GM19438 (cell line): ENCODE measurements around the gene TM2D3.
"Not testable (repeated sequence)": the region's sequence is repeated elsewhere in the genome, so short reads cannot be mapped to it uniquely, and the experiment has no call there.

Experiments
- ATAC-seq: cut with Tn5 transposase; IDR thresholded peaks from one replicate; pipeline ENCODE4 v1.9.1; 2021; ENCODE audit warnings: low read depth; ENCODE audit not compliant: unreplicated experiment

The TM2D3 gene

GRCh38 chr15:101657968-101658784, 6.0 kb upstream of the TM2D3 start:
- no peak for ATAC-seq

- no peak for ATAC-seq
Measured at GRCh38 chr15:101657171-101657570, 5.0 kb upstream of the TM2D3 start.

DNA sequence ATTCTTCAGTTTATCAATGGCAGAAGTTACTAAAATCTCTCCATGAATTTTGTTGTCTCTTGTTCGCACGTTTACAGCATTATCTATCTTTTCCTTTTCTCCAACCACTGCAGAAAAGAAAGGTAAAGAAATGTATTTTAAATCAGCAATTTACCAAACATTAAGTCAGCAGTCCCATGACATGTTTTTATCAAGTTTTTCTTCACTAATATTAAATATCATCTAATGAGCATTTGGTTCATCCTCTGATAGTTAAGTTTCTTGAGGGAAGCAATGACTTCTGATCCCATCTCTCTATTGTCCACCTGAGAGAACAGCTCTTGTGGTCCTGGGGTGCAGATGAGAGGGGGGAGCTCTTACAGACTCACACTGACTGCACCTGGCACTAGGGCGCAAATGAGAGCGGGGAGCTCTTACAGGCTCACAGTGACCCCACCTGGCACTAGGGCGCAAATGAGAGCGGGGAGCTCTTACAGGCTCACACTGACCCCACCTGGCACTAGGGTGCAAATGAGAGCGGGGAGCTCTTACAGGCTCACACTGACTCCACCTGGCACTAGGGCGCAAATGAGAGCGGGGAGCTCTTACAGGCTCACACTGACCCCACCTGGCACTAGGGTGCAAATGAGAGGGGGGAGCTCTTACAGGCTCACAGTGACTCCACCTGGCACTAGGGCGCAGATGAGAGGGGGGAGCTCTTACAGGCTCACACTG, 2.6 kb upstream of the TM2D3 start:
- not testable (repeated sequence) for ATAC-seq

- no peak for ATAC-seq
Measured at GRCh38 chr15:101654171-101654570, 2.0 kb upstream of the TM2D3 start.

- ATAC-seq: no peak
Measured at GRCh38 chr15:101652786-101653430, 727 bp upstream of the TM2D3 start.

GRCh38 chr15:101651554-101652097, 555 bp downstream of the TM2D3 start:
- ATAC-seq: peak; percentile 49

DNA sequence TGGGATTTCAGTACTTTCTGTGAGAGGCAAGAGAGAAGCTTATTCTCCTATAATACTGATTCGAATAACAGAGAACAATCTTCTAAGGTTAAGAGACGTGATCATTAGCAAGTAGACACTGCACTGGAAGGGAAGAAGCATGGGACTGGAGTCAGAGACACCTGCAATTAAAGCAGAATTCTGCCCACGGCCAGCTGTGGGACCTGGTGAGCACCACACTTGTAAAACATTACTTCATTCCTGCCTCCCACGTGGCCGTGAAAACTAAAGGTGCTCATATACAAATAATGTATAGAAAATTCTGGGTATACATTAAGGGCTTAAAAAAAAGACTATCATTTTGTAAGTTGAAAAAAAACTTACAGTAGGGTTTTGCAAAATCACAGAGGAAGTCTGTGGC, 2.0 kb downstream of the TM2D3 start:
- no peak for ATAC-seq

DNA sequence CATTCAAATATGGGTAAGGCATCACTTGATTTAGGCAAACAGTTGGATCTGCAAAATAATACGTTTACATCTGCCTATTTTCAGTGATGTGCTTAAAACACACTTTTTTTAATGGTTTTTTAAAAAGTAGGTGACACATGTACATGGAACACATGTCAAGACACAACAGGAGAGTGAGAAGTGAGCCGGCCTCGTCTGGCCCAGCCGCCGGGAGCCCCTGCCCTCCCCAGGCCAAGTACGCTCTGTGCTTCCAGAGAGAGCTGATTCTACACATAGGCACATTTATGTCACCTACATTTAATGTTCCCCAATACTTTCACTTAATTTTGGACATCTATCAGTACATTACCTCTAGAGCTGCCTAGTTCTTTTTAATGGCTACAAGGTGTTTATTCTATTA, 3.8 kb downstream of the TM2D3 start:
- ATAC-seq: no peak

GRCh38 chr15:101647251-101647650, 4.9 kb downstream of the TM2D3 start:
- no peak for ATAC-seq

DNA sequence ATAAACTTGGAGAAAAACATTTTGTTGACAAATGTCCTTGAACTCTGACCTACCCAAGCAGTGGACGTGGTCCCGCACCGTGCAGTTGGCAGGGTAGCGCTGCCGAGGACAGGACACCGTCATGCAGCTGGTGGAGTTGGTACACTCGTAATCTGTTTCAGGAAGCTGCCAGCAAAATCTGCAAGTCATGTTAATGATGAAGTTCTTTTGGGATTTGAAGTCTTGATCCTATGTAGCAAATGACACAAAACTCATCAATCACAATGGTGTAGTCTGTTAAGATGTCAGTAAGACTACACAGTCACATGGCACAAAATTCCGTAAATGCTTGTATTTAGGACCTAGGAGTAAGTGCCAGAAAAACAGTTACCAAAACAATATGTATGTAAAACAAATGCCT, 5.5 kb downstream of the TM2D3 start:
- ATAC-seq: no peak

- ATAC-seq: no peak
Measured at GRCh38 chr15:101642361-101642760, 9.8 kb downstream of the TM2D3 start.

GRCh38 chr15:101641894-101642293, 10.3 kb downstream of the TM2D3 start:
- ATAC-seq: peak; percentile 54

DNA sequence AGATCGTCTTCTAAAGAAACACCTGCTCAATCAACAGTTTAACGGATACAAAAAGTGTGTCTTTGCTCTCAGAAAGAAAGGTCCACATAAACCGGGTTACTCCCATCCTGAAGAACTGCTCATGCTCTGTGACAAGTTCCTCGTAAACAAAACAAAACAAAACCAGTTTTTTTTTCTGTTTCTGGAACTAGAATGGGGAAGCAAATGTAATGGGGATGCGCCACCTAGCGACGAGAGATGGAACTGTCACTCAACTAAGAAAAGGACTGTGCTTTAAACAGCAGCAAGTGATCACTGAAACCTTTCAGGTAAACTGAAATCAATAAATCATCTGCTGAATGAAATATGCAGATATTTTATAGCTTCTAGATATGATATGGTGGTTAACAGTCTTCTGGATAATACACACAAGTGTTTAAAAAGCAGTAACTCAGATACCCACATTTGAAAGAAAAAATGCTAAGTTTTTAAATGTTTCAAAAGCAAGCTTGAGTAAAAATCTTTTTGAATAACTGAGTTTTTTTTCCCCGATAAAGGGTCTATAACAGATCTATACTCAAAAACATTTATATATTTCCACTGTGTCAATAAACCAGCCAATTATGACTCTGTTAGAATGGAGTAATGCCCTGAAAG, 10.9 kb downstream of the TM2D3 start:
- ATAC-seq: peak; percentile 76

DNA sequence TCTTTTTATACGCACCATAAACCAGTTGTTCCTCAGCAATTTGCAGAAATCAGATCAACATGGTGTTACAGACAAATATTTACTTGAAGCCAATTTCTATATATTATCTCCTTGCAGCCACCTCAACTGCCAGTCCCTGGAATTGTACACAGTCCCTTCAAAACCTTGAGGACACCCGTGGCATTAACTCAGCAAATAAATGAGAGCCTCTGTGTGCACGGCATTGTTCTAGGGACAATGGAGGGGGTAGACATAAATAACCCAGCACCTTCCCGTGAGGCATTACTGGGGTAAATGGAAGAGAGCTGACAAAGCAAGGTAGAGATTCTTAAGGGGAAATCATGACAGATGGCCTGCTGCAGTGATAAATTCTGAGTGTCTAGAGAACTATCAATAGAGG, 12.5 kb downstream of the TM2D3 start:
- no peak for ATAC-seq

- ATAC-seq: no peak
Measured at GRCh38 chr15:101637919-101638318, 14.3 kb downstream of the TM2D3 start.

GRCh38 chr15:101637516-101637915, 14.7 kb downstream of the TM2D3 start:
- ATAC-seq: no peak

GRCh38 chr15:101637038-101637437, 15.1 kb downstream of the TM2D3 start:
- ATAC-seq: no peak

GRCh38 chr15:101635944-101636727, 16.0 kb downstream of the TM2D3 start:
- no peak for ATAC-seq

DNA sequence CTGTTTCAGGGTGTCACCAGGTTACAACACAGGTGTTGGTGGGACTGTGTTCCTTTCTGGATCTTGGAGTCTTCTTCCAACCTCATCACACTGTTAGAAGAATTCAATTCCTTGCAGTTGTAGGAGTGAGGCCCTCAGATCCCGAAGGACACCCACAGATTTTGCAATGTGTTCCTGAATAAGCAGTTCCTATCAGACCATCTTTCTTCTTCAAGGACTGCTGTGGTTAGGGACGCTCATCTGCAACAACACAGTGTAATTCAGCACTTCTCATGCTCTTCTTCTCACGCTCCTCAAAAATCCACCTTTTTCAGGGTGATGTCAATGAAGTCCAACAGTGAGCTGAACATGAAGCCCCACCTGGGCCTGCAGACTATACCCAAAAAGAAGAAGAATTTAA, 18.8 kb downstream of the TM2D3 start:
- ATAC-seq: no peak

DNA sequence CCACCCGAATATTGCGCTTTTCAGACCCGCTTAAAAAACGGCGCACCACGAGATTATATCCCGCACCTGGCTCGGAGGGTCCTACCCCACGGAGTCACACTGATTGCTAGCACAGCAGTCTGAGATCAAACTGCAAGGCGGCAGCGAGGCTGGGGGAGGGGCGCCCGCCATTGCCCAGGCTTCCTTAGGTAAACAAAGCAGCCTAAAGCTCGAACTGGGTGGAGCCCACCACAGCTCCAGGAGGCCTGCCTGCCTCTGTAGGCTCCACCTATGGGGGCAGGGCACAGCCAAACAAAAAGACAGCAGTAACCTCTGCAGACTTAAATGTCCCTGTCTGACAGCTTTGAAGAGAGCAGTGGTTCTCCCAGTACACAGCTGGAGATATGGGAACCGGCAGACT, 25.5 kb downstream of the TM2D3 start:
- not testable (repeated sequence) for ATAC-seq
